Measurements from ENCODE around the gene HADHB. TPM values are rescaled to one million over a fixed set of nuclear protein-coding genes. Genes with fewer than 3 reads are reported as not detected.

HADHB gene
- total RNA-seq, result 10 to 100 TPM; 59.5 to 66.6 TPM

GRCh38 chr2:26244309-26245230, at the start of gene HADHB, which contains the start of gene HADHA:
HADHB (plus strand) TSS chr2:26244939; CDS start chr2:26254255, 9,316 bp downstream.
HADHA (minus strand) TSS chr2:26244632; CDS start chr2:26244596, 36 bp downstream.

Other genes with a start within 250 kb of the HADHB start
- gene RAB10, start 210.9 kb upstream of the HADHB start, total RNA-seq, result 10 to 100 TPM; 87.2 to 90.3 TPM
- 1 to 10 TPM; 2.7 to 5.7 TPM for gene GAREM2, start 71.9 kb upstream of the HADHB start, total RNA-seq
- 100 to 1,000 TPM; 127 to 131 TPM for gene HADHA, start 307 bp upstream of the HADHB start, total RNA-seq
- 10 to 100 TPM; 20.4 to 25.6 TPM for gene SELENOI, start 101.2 kb downstream of the HADHB start, total RNA-seq
- gene ADGRF3, start 101.8 kb downstream of the HADHB start, total RNA-seq, result 1 to 10 TPM; 5.2 to 5.9 TPM
- not detected for gene DRC1, start 157.0 kb downstream of the HADHB start, total RNA-seq
- under 1 TPM; 0.67 to 0.96 TPM for gene OTOF, start 233.2 kb downstream of the HADHB start, total RNA-seq

Data from activated naive CD4-positive, alpha-beta T cell treated with anti-CD3 and anti-CD28 coated beads, Interleukin-2, amount 10 ng/mL, durations not matched to agents 5 hours and 36 hours (primary cell).